HEK293 (cell line): ENCODE measurements around the gene MCM7.

ENCODE experiments used
- EGR2 ChIP-seq: fragments of 450-650 bp; formaldehyde crosslinking; IDR thresholded peaks from 2 replicates; pipeline ENCODE4 v1.5.1; 2016; ENCODE audit warnings: low read depth, missing biosample characterization, missing genetic modification characterization
- GFI1B ChIP-seq: fragments of 450-650 bp; formaldehyde crosslinking; IDR thresholded peaks from 2 replicates; pipeline ENCODE4 v1.5.1; 2016; ENCODE audit warnings: missing biosample characterization, missing genetic modification characterization
- KLF7 ChIP-seq: fragments of 450-650 bp; formaldehyde crosslinking; IDR thresholded peaks from 2 replicates; pipeline ENCODE4 v1.5.1; 2016; ENCODE audit warnings: missing biosample characterization, missing genetic modification characterization, borderline replicate concordance
- KLF8 ChIP-seq: fragments of 450-650 bp; formaldehyde crosslinking; IDR thresholded peaks from 2 replicates; pipeline ENCODE4 v1.5.1; 2016; ENCODE audit warnings: missing biosample characterization, missing genetic modification characterization
- OVOL3 ChIP-seq: fragments of 450-650 bp; formaldehyde crosslinking; IDR thresholded peaks from 2 replicates; pipeline ENCODE4 v1.5.1; 2016; ENCODE audit warnings: missing biosample characterization, missing genetic modification characterization
- REPIN1 ChIP-seq: fragments of 450-650 bp; formaldehyde crosslinking; IDR thresholded peaks from 2 replicates; pipeline ENCODE4 v1.5.1; 2017; ENCODE audit warnings: missing biosample characterization, missing genetic modification characterization, low read depth
- SALL2 ChIP-seq: fragments of 450-650 bp; formaldehyde crosslinking; IDR thresholded peaks from 2 replicates; pipeline ENCODE4 v1.5.0; 2017; ENCODE audit warnings: missing biosample characterization, mild to moderate bottlenecking, missing genetic modification characterization, borderline replicate concordance
- WT1 ChIP-seq: fragments of 450-650 bp; formaldehyde crosslinking; IDR thresholded peaks from 2 replicates; pipeline ENCODE4 v1.5.1; 2016; ENCODE audit warnings: missing biosample characterization, missing genetic modification characterization
- ZBTB21 ChIP-seq: fragments of 450-650 bp; formaldehyde crosslinking; IDR thresholded peaks from 2 replicates; pipeline ENCODE4 v1.5.1; 2017; ENCODE audit warnings: missing biosample characterization, missing genetic modification characterization
- ZFP69B ChIP-seq: fragments of 450-650 bp; formaldehyde crosslinking; IDR thresholded peaks from 2 replicates; pipeline ENCODE4 v1.5.1; 2016; ENCODE audit warnings: missing biosample characterization, missing genetic modification characterization
- ZNF112 ChIP-seq: fragments of 450-650 bp; formaldehyde crosslinking; IDR thresholded peaks from 2 replicates; pipeline ENCODE4 v1.5.0; 2017; ENCODE audit warnings: missing biosample characterization, missing genetic modification characterization
- ZNF114 ChIP-seq: fragments of 450-650 bp; formaldehyde crosslinking; IDR thresholded peaks from 2 replicates; pipeline ENCODE4 v1.5.0; 2017; ENCODE audit warnings: missing biosample characterization, missing genetic modification characterization
- ZNF133 ChIP-seq: fragments of 450-650 bp; formaldehyde crosslinking; IDR thresholded peaks from 2 replicates; pipeline ENCODE4 v1.5.1; 2016; ENCODE audit warnings: missing biosample characterization, missing genetic modification characterization
- ZNF169 ChIP-seq: fragments of 450-650 bp; formaldehyde crosslinking; IDR thresholded peaks from 2 replicates; pipeline ENCODE4 v1.5.1; 2016; ENCODE audit warnings: missing biosample characterization, missing genetic modification characterization
- ZNF221 ChIP-seq: fragments of 450-650 bp; formaldehyde crosslinking; IDR thresholded peaks from 2 replicates; pipeline ENCODE4 v1.5.1; 2017; ENCODE audit warnings: missing biosample characterization, missing genetic modification characterization, borderline replicate concordance
- ZNF302 ChIP-seq: fragments of 450-650 bp; formaldehyde crosslinking; IDR thresholded peaks from 2 replicates; pipeline ENCODE4 v1.5.1; 2016; ENCODE audit warnings: missing biosample characterization, missing genetic modification characterization, low read depth
- ZNF324 ChIP-seq: fragments of 450-650 bp; formaldehyde crosslinking; IDR thresholded peaks from 2 replicates; pipeline ENCODE4 v1.5.1; 2016; ENCODE audit warnings: missing biosample characterization, missing genetic modification characterization
- ZNF37A ChIP-seq: fragments of 450-650 bp; IDR thresholded peaks from 2 replicates; pipeline ENCODE4 v1.5.1; 2018; ENCODE audit warnings: missing biosample characterization, missing genetic modification characterization
- ZNF394 ChIP-seq: fragments of 450-650 bp; formaldehyde crosslinking; IDR thresholded peaks from 2 replicates; pipeline ENCODE4 v1.5.1; 2016; ENCODE audit warnings: missing biosample characterization, missing genetic modification characterization, mild to moderate bottlenecking, moderate library complexity, borderline replicate concordance
- ZNF433 ChIP-seq: fragments of 450-650 bp; formaldehyde crosslinking; IDR thresholded peaks from 2 replicates; pipeline ENCODE4 v1.5.1; 2016; ENCODE audit warnings: missing biosample characterization, missing genetic modification characterization, low read depth
- ZNF48 ChIP-seq: fragments of 450-650 bp; formaldehyde crosslinking; IDR thresholded peaks from 2 replicates; pipeline ENCODE4 v1.5.1; 2016; ENCODE audit warnings: missing biosample characterization, missing genetic modification characterization
- ZNF548 ChIP-seq: fragments of 450-650 bp; formaldehyde crosslinking; IDR thresholded peaks from 2 replicates; pipeline ENCODE4 v1.5.1; 2016; ENCODE audit warnings: missing biosample characterization, missing genetic modification characterization
- ZNF555 ChIP-seq: fragments of 450-650 bp; formaldehyde crosslinking; conservative IDR thresholded peaks from 2 replicates; pipeline ENCODE4 v1.5.1; 2017; ENCODE audit warnings: missing biosample characterization, mild to moderate bottlenecking, missing genetic modification characterization, inconsistent platforms
- ZNF561 ChIP-seq: fragments of 450-650 bp; IDR thresholded peaks from 2 replicates; pipeline ENCODE4 v1.5.1; 2018; ENCODE audit warnings: missing biosample characterization, missing genetic modification characterization, borderline replicate concordance
- ZNF621 ChIP-seq: fragments of 450-650 bp; formaldehyde crosslinking; IDR thresholded peaks from 2 replicates; pipeline ENCODE4 v1.5.1; 2017; ENCODE audit warnings: missing biosample characterization, missing genetic modification characterization
- ZNF623 ChIP-seq: fragments of 450-650 bp; formaldehyde crosslinking; IDR thresholded peaks from 2 replicates; pipeline ENCODE4 v1.5.1; 2016; ENCODE audit warnings: missing biosample characterization, missing genetic modification characterization
- ZNF670 ChIP-seq: fragments of 450-650 bp; formaldehyde crosslinking; IDR thresholded peaks from 2 replicates; pipeline ENCODE4 v1.5.1; 2016; ENCODE audit warnings: missing biosample characterization, missing genetic modification characterization, low read depth
- TF ChIP-seq, protein P1 (sequence below): fragments of 450-650 bp; formaldehyde crosslinking; IDR thresholded peaks from 2 replicates; pipeline ENCODE4 v1.5.1; 2016; ENCODE audit warnings: missing biosample characterization, missing genetic modification characterization
- TF ChIP-seq, protein P2 (sequence below): fragments of 450-650 bp; IDR thresholded peaks from 2 replicates; pipeline ENCODE4 v1.5.1; 2018; ENCODE audit warnings: missing biosample characterization, mild to moderate bottlenecking, missing genetic modification characterization
- TF ChIP-seq, protein P3 (sequence below): fragments of 450-650 bp; formaldehyde crosslinking; IDR thresholded peaks from 2 replicates; pipeline ENCODE4 v1.5.1; 2016; ENCODE audit warnings: missing biosample characterization, missing genetic modification characterization
- TF ChIP-seq, protein P4 (sequence below): sonication (generic); formaldehyde crosslinking; IDR thresholded peaks from 2 replicates; pipeline ENCODE4 v1.8.1; 2022; ENCODE audit warnings: mild to moderate bottlenecking, moderate library complexity, missing genetic modification reagents

MCM7 gene

DNA sequence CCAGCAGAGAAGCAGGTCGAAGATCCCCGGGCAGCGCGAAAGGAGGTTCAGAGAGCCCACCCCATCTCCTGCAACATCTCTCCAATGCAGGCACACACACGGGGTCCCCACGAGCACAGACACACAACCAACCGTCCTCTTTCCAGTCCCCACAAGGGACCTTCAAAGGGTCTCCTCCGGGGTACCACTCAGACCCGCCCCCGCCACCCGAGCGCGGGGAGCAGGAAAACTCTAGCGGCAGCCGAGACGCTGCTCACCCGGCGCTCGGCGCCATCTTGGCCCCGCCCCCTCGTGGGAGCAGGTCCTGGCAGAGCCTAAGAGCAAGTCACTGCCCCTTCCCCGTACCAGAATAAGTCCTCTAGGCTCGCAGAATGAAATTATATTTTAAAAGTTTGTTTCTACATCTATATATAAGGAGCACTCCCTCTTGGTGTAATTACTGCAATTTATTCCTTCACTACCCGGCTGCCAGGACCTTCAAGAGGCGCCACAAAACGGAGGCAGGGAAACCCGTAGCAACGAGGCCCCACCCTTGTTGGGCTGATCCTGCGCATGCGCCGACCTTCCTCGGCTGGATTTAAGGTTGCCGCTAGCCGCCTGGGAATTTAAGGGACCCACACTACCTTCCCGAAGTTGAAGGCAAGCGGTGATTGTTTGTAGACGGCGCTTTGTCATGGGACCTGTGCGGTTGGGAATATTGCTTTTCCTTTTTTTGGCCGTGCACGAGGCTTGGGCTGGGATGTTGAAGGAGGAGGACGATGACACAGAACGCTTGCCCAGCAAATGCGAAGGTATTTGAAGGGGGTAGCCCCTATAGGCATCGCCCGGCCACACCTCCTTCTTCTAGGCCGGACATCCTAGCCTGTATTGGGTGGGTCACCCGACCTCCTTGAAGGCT lies 18.1 kb upstream of the MCM7 start, which contains the start of the genes CNPY4 and TAF6 (continued):
- TF ChIP-seq, protein P1, sequence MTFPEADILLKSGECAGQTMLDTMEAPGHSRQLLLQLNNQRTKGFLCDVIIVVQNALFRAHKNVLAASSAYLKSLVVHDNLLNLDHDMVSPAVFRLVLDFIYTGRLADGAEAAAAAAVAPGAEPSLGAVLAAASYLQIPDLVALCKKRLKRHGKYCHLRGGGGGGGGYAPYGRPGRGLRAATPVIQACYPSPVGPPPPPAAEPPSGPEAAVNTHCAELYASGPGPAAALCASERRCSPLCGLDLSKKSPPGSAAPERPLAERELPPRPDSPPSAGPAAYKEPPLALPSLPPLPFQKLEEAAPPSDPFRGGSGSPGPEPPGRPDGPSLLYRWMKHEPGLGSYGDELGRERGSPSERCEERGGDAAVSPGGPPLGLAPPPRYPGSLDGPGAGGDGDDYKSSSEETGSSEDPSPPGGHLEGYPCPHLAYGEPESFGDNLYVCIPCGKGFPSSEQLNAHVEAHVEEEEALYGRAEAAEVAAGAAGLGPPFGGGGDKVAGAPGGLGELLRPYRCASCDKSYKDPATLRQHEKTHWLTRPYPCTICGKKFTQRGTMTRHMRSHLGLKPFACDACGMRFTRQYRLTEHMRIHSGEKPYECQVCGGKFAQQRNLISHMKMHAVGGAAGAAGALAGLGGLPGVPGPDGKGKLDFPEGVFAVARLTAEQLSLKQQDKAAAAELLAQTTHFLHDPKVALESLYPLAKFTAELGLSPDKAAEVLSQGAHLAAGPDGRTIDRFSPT = no peak
- TF ChIP-seq ZNF112 (tag by site-specific recombination) (no peak), ZNF548 (no peak), ZBTB21 (tag by site-specific recombination) (peak; percentile 33; the same call in 1 of the 2 replicates), ZNF670 (tag by site-specific recombination) (no peak), WT1 (tag by site-specific recombination) (0 out of 2 replicates have a peak, but pooled peaks have one; percentile 45), REPIN1 (tag by site-specific recombination) (no peak), ZNF394 (peak; percentile 61), ZNF221 (tag by site-specific recombination) (no peak), ZNF561 (no peak), ZNF555 (no peak), GFI1B (tag by site-specific recombination) (no peak), ZNF623 (tag by site-specific recombination) (no peak; the same call in 1 of the 2 replicates), SALL2 (tag by site-specific recombination) (no peak), OVOL3 (tag by site-specific recombination) (no peak; the same call in 1 of the 2 replicates), ZFP69B (tag by site-specific recombination) (peak; percentile 99), ZNF48 (tag by site-specific recombination) (no peak), ZNF133 (tag by site-specific recombination) (no peak), ZNF169 (no peak), KLF8 (tag by site-specific recombination) (peak; percentile 93), EGR2 (tag by site-specific recombination) (peak; percentile 77), ZNF324 (tag by site-specific recombination) (no peak; the same call in none of the 2 replicates), ZNF302 (tag by site-specific recombination) (no peak), ZNF621 (tag by site-specific recombination) (no peak), ZNF433 (tag by site-specific recombination) (no peak), KLF7 (tag by site-specific recombination) (peak; percentile 80; the same call in 1 of the 2 replicates), ZNF114 (no peak), ZNF37A (no peak)
- TF ChIP-seq, protein P2, sequence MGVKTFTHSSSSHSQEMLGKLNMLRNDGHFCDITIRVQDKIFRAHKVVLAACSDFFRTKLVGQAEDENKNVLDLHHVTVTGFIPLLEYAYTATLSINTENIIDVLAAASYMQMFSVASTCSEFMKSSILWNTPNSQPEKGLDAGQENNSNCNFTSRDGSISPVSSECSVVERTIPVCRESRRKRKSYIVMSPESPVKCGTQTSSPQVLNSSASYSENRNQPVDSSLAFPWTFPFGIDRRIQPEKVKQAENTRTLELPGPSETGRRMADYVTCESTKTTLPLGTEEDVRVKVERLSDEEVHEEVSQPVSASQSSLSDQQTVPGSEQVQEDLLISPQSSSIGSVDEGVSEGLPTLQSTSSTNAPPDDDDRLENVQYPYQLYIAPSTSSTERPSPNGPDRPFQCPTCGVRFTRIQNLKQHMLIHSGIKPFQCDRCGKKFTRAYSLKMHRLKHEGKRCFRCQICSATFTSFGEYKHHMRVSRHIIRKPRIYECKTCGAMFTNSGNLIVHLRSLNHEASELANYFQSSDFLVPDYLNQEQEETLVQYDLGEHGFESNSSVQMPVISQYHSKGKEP (tag by site-specific recombination) = no peak
- TF ChIP-seq, protein P3, sequence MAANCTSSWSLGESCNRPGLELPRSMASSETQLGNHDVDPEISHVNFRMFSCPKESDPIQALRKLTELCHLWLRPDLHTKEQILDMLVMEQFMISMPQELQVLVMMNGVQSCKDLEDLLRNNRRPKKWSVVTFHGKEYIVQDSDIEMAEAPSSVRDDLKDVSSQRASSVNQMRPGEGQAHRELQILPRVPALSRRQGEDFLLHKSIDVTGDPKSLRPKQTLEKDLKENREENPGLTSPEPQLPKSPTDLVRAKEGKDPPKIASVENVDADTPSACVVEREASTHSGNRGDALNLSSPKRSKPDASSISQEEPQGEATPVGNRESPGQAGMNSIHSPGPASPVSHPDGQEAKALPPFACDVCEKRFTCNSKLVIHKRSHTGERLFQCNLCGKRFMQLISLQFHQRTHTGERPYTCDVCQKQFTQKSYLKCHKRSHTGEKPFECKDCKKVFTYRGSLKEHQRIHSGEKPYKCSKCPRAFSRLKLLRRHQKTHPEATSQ = no peak
- TF ChIP-seq, protein P4, sequence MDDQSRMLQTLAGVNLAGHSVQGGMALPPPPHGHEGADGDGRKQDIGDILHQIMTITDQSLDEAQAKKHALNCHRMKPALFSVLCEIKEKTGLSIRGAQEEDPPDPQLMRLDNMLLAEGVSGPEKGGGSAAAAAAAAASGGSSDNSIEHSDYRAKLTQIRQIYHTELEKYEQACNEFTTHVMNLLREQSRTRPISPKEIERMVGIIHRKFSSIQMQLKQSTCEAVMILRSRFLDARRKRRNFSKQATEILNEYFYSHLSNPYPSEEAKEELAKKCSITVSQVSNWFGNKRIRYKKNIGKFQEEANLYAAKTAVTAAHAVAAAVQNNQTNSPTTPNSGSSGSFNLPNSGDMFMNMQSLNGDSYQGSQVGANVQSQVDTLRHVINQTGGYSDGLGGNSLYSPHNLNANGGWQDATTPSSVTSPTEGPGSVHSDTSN = no peak
